Measurements from ENCODE around the gene MED27.

MED27 gene

DNA sequence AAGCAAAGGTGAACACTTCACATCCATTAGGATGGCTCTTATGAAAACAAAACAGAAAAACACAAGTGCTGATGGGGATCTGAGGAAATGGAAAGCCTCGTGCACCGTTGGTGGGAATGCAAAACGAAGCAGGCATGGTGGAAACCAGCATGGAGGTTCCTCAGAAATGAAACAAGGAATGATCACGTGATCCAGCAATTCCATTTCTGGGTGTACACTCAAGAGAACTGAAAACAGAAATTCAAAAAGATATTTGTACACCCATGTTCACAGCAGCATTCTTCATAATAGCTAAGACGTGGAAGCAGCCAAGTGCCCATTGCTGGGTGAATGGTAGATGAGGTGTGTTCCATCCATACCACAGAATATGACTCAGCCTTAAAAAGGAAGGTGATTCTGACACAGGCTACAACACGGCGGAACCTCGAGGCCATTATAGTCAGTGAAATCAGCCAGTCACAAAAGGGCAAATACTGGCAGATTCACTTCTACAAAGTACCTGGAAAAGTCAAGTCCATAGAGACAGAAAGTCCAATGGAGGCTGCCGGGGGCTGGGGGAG, 252.6 kb downstream of the MED27 start:
- no peak for TF ChIP-seq CTCF (IDR thresholded peaks at IDR 0.05; ENCODE audit: control insufficient read depth, extremely low read depth, insufficient read depth)
- no peak for DNase-seq (ENCODE audit: low read depth)
- no peak overlapping the region for H3K4me3 ChIP-seq (ENCODE audit: low read depth, low read length)

DNA sequence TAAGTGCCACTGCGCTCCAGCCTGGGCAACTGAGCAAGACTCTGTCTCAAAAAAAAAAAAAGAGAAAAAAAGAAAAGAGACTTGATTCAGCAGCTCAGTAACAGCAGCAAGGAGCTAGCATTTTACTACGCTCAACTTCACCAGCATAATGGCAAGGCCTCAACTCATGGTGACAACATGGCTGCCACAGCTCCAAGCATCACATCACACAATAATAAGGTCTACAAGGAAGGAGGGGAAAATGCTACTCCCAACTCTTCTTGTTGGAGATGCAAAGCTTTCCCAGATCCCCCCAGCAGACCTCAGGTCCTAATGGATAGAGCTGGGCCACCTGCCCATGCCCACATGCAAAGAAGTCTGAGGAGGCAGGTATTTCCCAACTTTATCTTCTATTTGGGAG, 253.6 kb downstream of the MED27 start:
- no peak for TF ChIP-seq CTCF (IDR thresholded peaks at IDR 0.05; ENCODE audit: control insufficient read depth, extremely low read depth, insufficient read depth)
- H3K4me3 ChIP-seq (ENCODE audit: low read depth, low read length): no peak overlapping the region
- no peak for DNase-seq (ENCODE audit: low read depth)

GRCh38 chr9:131824953-131825495, 254.6 kb downstream of the MED27 start:
- no peak overlapping the region for H3K4me3 ChIP-seq (ENCODE audit: low read depth, low read length)
- no peak for DNase-seq (ENCODE audit: low read depth)
- TF ChIP-seq CTCF (IDR thresholded peaks at IDR 0.05; ENCODE audit: control insufficient read depth, extremely low read depth, insufficient read depth): no peak

DNA sequence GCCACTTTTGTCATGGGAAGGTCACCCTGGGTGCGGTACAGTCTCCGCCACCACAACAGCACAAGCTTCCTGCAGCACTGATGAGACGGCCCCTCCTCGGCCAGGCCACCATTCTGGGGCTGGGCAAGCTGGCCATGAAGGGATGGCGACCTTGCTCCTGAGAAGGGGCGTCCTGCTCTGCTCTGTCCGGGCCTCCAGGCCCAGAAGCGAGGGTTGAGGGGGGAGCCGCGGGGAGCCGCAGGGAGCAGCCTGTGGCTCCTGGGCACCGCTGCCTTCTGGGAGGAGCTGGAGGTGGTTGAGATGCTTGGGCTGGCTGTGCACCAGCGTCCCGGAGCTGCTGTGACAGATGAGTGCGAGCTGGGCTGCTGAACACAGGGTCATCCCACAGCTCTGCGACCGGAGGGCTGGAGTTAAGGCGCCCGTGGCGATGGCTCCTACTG, 255.5 kb downstream of the MED27 start:
- no peak overlapping the region for H3K4me3 ChIP-seq (ENCODE audit: low read depth, low read length)
- TF ChIP-seq CTCF (IDR thresholded peaks at IDR 0.05; ENCODE audit: control insufficient read depth, extremely low read depth, insufficient read depth): no peak
- no peak for DNase-seq (ENCODE audit: low read depth)

GRCh38 chr9:131823701-131824146, 255.9 kb downstream of the MED27 start:
- no peak for TF ChIP-seq CTCF (IDR thresholded peaks at IDR 0.05; ENCODE audit: control insufficient read depth, extremely low read depth, insufficient read depth)
- no peak for DNase-seq (ENCODE audit: low read depth)
- H3K4me3 ChIP-seq (ENCODE audit: low read depth, low read length): no peak overlapping the region

DNA sequence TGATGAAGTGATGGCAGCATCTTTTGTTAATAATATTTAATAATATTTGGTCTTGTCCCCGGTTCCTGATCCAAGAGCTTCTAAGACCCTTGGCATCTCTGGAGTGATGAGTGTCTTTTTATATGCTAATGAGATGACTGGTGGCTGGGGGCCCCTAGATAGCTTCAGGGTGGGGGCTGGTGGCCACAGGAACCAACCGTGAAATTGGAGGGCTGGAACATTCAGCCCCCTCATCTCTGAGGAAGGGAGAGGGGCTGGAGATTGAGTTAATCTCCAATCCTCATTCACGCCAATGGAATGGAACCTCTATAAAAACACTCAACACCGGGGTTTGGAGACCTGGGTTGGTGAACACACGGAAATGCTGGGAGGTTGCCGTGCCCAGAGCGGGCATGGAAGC, 261.6 kb downstream of the MED27 start:
- TF ChIP-seq CTCF (IDR thresholded peaks at IDR 0.05; ENCODE audit: control insufficient read depth, extremely low read depth, insufficient read depth): no peak
- no peak overlapping the region for H3K4me3 ChIP-seq (ENCODE audit: low read depth, low read length)
- no peak for DNase-seq (ENCODE audit: low read depth)

DNA sequence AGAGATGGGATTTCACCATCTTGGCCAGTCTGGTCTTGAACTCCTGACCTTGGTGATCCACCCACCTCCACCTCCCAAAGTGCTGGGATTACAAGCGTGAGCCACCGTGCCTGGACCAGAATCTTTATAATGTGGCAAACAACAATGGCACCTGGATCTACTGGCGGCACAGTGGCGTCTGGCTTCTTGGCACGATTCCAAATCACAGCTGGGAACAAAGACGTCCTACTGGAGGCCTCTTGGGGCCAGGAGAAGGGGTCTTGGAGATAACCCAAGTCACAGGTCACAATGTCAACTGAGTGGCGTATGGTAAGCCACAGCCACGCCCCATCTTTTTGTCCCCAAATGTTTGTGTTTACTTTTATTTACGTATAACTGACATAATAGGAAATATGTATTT, 262.0 kb downstream of the MED27 start:
- H3K4me3 ChIP-seq (ENCODE audit: low read depth, low read length): no peak overlapping the region
- no peak for TF ChIP-seq CTCF (IDR thresholded peaks at IDR 0.05; ENCODE audit: control insufficient read depth, extremely low read depth, insufficient read depth)
- peak; percentile 42 for DNase-seq (ENCODE audit: low read depth)
